GM23248 (cell line): ENCODE results near the gene PHACTR4.

Experiments used
- EZH2 ChIP-seq: fragments of 200-600 bp; sonication (generic); IDR thresholded peaks from 2 replicates; pipeline ENCODE4 v1.6.1; 2018; ENCODE audit warnings: antibody characterized with exemption, mild to moderate bottlenecking; ENCODE audit not compliant: insufficient read depth, poor library complexity, severe bottlenecking
- EZH2phosphoT487 ChIP-seq: fragments of 200-600 bp; sonication (generic); IDR thresholded peaks from 2 replicates; pipeline ENCODE4 v1.6.1; 2018; ENCODE audit warnings: antibody characterized with exemption, moderate library complexity, mild to moderate bottlenecking, low read depth; ENCODE audit not compliant: insufficient read depth

DNA sequence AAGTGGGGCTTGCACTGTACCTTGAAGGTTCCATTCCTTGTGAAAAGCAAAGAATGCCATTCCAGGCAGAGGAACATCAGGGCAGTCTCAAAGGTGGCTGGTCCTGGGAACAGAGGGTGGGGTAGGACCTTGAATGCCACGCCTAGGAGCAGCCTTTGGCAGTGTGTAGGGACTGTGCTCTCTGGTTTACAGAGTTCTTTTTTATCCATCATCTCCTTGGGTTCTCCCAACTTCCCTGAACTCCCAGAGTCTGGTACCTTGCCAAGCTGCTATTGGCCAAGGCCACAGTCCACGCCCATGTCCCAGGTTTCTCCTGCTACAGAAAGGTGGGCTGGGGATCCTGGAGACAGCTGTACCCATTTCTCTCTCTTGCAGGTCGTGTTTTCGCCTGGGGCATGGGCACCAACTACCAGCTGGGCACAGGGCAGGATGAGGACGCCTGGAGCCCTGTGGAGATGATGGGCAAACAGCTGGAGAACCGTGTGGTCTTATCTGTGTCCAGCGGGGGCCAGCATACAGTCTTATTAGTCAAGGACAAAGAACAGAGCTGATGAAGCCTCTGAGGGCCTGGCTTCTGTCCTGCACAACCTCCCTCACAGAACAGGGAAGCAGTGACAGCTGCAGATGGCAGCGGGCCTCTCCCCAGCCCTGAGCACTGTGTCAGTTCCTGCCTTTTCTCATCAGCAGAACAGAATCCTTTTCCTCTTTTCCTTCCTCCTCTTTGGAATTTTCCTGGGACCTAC lies 168.1 kb downstream of the PHACTR4 start:
- no peak for TF ChIP-seq EZH2phosphoT487
- TF ChIP-seq EZH2: no peak
